K562 (cell line): Measurements from ENCODE around the gene ALG12. TPM values are rescaled to one million over a fixed set of nuclear protein-coding genes. Genes with fewer than 3 reads are reported as not detected.

Experiments used
- ATAC-seq: fragments of 200-7000 bp; cut with Tn5 transposase; 3 replicates; pipeline ENCODE4 v1.9.1; 2020; ENCODE audit warnings: moderate library complexity
- BruUV-seq: library from RNA; stranded (reverse); fragments of 400-500 nt; replicated peaks from 2 replicates; lab custom pipeline; 2021; lab: Mats Ljungman, UMichigan
- CTCF ChIA-PET: fragments of 300-600 bp; formaldehyde crosslinking; extraction: SDS; loops from one replicate; lab custom pipeline; 2021; ENCODE audit warnings: low intra/inter-chr PET ratio; lab: Yijun Ruan, JAX
- POLR2A ChIA-PET: fragments of 300-600, 350-650 bp; sonication (Branson Sonifier 250); formaldehyde crosslinking; extraction: SDS; loops from one replicate; lab custom pipeline; 2021; ENCODE audit warnings: antibody characterized with exemption, inconsistent platforms; lab: Yijun Ruan, JAX
- DNase-seq, 4 experiments: peaks; one replicate each; pipeline versions ENCODE4 v3.0.0 to v3.0.0-alpha.2; 2011 to 2018; ENCODE audit warnings: low spot score in 3 of 4, mixed read lengths in 3 of 4; ENCODE audit errors: extremely low read depth in 1 of 4
- FAIRE-seq: peaks from 2 replicates; lab custom pipeline; 2011; peaks lifted over from hg19 to GRCh38; lab: Jason Lieb, UNC
- H2AFZ ChIP-seq: 2 replicates; pipeline ENCODE4 v1.6.0; 2011; ENCODE audit warnings: low read depth, low read length, control low read depth, inconsistent platforms
- H3K27ac ChIP-seq: fragments of 200-600 bp; 3 replicates; pipeline ENCODE4 v1.8.0; 2011; ENCODE audit warnings: low read depth, mild to moderate bottlenecking, control low read depth, inconsistent platforms, low read length, moderate library complexity, mixed read lengths; ENCODE audit errors: extremely low read depth
- H3K27me3 ChIP-seq, 2 experiments: fragments of 300-600 bp in 1 of 2; 2 replicates in 1 of 2; 3 replicates in 1 of 2; pipeline versions ENCODE4 v1.6.0 to v1.8.0; 2011; ENCODE audit warnings: inconsistent platforms in 2 of 2, low read length in 2 of 2, mild to moderate bottlenecking in 1 of 2, mixed read lengths in 1 of 2, moderate library complexity in 1 of 2; ENCODE audit not compliant: control insufficient read depth in 2 of 2, insufficient read depth in 2 of 2
- H3K36me3 ChIP-seq: fragments of 300-600 bp; 3 replicates; pipeline ENCODE4 v1.8.0; 2011; ENCODE audit warnings: mild to moderate bottlenecking, low read length, inconsistent platforms; ENCODE audit not compliant: control insufficient read depth, insufficient read depth
- H3K4me1 ChIP-seq, 2 experiments: fragments of 200-600 bp in 1 of 2; replicated peaks in 1 of 2; 2 replicates in 1 of 2; 3 replicates in 1 of 2; pipeline versions ENCODE4 v1.5.1 to v1.8.0; 2011; ENCODE audit warnings: inconsistent platforms in 2 of 2, low read length in 2 of 2, mild to moderate bottlenecking in 1 of 2, mixed read lengths in 1 of 2, moderate library complexity in 1 of 2; ENCODE audit not compliant: control insufficient read depth in 2 of 2, insufficient read depth in 2 of 2
- H3K4me2 ChIP-seq: 2 replicates; pipeline ENCODE4 v1.6.1; 2011; ENCODE audit warnings: low read length, control low read depth, inconsistent platforms, mixed read lengths; ENCODE audit not compliant: insufficient read depth
- H3K4me3 ChIP-seq: fragments of 200-600 bp; sonication (generic), shearing (Covaris generic); 2 replicates; pipeline ENCODE4 v1.5.1; 2016; ENCODE audit warnings: control low read depth, inconsistent platforms
- H3K79me2 ChIP-seq: fragments of 200-600 bp; 3 replicates; pipeline ENCODE4 v1.8.0; 2011; ENCODE audit warnings: low read length, inconsistent platforms; ENCODE audit not compliant: control insufficient read depth, insufficient read depth
- H3K9ac ChIP-seq, 2 experiments: 2 replicates each; pipeline versions ENCODE4 v1.6.0 to v1.6.1; 2011; ENCODE audit warnings: low read depth in 2 of 2, low read length in 2 of 2, control low read depth in 1 of 2, inconsistent platforms in 1 of 2, mild to moderate bottlenecking in 1 of 2, mixed read lengths in 1 of 2; ENCODE audit not compliant: insufficient read depth in 1 of 2
- H3K9me1 ChIP-seq: one replicate; pipeline ENCODE4 v1.6.0; 2011; ENCODE audit warnings: inconsistent platforms, mild to moderate bottlenecking, low read length, moderate library complexity; ENCODE audit not compliant: control insufficient read depth, insufficient read depth
- H3K9me3 ChIP-seq: replicated peaks from 2 replicates; pipeline ENCODE4 v1.5.1; 2011; ENCODE audit warnings: low read depth, low read length, inconsistent platforms; ENCODE audit not compliant: control insufficient read depth, insufficient read depth
- H4K20me1 ChIP-seq: replicated peaks from 2 replicates; pipeline ENCODE4 v1.6.1; 2011; ENCODE audit warnings: low read length, inconsistent platforms, mixed read lengths; ENCODE audit not compliant: control insufficient read depth, insufficient read depth
- BRD4 ChIP-seq: fragments of 200-600 bp; sonication (generic); IDR thresholded peaks from 2 replicates; pipeline ENCODE4 v1.6.1; 2017; ENCODE audit warnings: inconsistent platforms
- JUND ChIP-seq, 2 experiments: IDR thresholded peaks; 2 replicates in 1 of 2; 3 replicates in 1 of 2; pipeline ENCODE4 v1.6.1; 2011; ENCODE audit warnings: borderline replicate concordance in 2 of 2, low read depth in 2 of 2, low read length in 2 of 2, improper control_type of control experiment in 1 of 2, missing biosample characterization in 1 of 2, missing genetic modification characterization in 1 of 2, missing genetic modification reagents in 1 of 2
- NFIC ChIP-seq: fragments of 450-650 bp; IDR thresholded peaks from 2 replicates; pipeline ENCODE4 v1.6.1; 2017; ENCODE audit warnings: mild to moderate bottlenecking, inconsistent platforms
- NFYB ChIP-seq: IDR thresholded peaks from 2 replicates; pipeline ENCODE4 v1.6.1; 2011; ENCODE audit warnings: mild to moderate bottlenecking, moderate library complexity; ENCODE audit not compliant: insufficient read length; ENCODE audit errors: extremely low read depth
- OTX1 ChIP-seq: fragments of 450-650 bp; formaldehyde crosslinking; IDR thresholded peaks from 2 replicates; pipeline ENCODE4 v1.4.0; 2022; ENCODE audit warnings: mild to moderate bottlenecking
- PRPF4 ChIP-seq: fragments of 200-400 bp; formaldehyde crosslinking; IDR thresholded peaks from one replicate; pipeline ENCODE4 v1.6.1; 2017; ENCODE audit warnings: low read length, low read depth, mild to moderate bottlenecking; ENCODE audit not compliant: insufficient read depth, poor library complexity, severe bottlenecking
- RBM25 ChIP-seq: fragments of 200-400 bp; formaldehyde crosslinking; IDR thresholded peaks from 2 replicates; pipeline ENCODE4 v1.6.1; 2018; ENCODE audit warnings: low read length, low read depth, moderate library complexity; ENCODE audit not compliant: severe bottlenecking
- SP1 ChIP-seq: sonication (generic); formaldehyde crosslinking; IDR thresholded peaks from 2 replicates; pipeline ENCODE4 v1.8.1; 2022; ENCODE audit warnings: mild to moderate bottlenecking, missing genetic modification reagents
- THRAP3 ChIP-seq: fragments of 450-650 bp; IDR thresholded peaks from 2 replicates; pipeline ENCODE4 v1.6.1; 2016; ENCODE audit warnings: mild to moderate bottlenecking, inconsistent platforms, borderline replicate concordance
- XRCC5 ChIP-seq: fragments of 200-400 bp; formaldehyde crosslinking; IDR thresholded peaks from 2 replicates; pipeline ENCODE4 v1.6.1; 2017; ENCODE audit warnings: low read depth, mild to moderate bottlenecking, low read length
- ZNF140 ChIP-seq: fragments of 250-450 bp; sonication (Bioruptor Pico); IDR thresholded peaks from 2 replicates; pipeline ENCODE4 v1.8.0; 2021; ENCODE audit warnings: moderate library complexity, mild to moderate bottlenecking, inconsistent platforms
- ZNF274 ChIP-seq: IDR thresholded peaks from 2 replicates; pipeline ENCODE4 v1.6.1; 2011; ENCODE audit warnings: low read depth, mild to moderate bottlenecking, low read length, moderate library complexity, borderline replicate concordance
- WGBS: fragments of 100-300 bp; shearing (Covaris generic); methylation state at CpG from one replicate; pipeline ENCODE4 v1.1.6; 2016; ENCODE audit warnings: low coverage, mixed read lengths; ENCODE audit not compliant: insufficient coverage; ENCODE audit errors: missing lambda C conversion rate; 5-methylcytosine and 5-hydroxymethylcytosine counted together
- in situ Hi-C: fragments of 300-500 bp; cut with MboI; formaldehyde crosslinking; loops from 4 replicates; pipeline ENCODE4 v1.15.0; 2018; ENCODE audit warnings: inconsistent platforms, mixed read lengths
- intact Hi-C: fragments of 100-400 bp; cut with micrococcal nuclease; formaldehyde crosslinking; loops from 2 replicates; pipeline ENCODE4 v1.14.2; 2022
- polyA plus RNA-seq, 8 experiments: library from polyadenylated mRNA; depleted of rRNA in 4 of 8; stranded (reverse) in 5 of 8; unstranded in 3 of 8; fragments of >200 nt; fragmentation: Nextera tagmentation in 2 of 8; fragmentation: Illumina TruSeq in 1 of 8; extraction: Ambion mirVana in 2 of 8; extraction: Trizol in 1 of 8; gene quantifications; 2 replicates each; pipeline versions ENCODE4 v1.2.1 to v1.2.3, GENCODE V29; 2011 to 2014; ENCODE audit warnings: inconsistent platforms in 1 of 8, missing spikeins in 1 of 8
- total RNA-seq, 7 experiments: library from RNA; depleted of rRNA in 6 of 7; stranded (reverse); fragments of >200 nt in 6 of 7; fragmentation: Illumina TruSeq in 2 of 7; extraction: Trizol in 2 of 7; gene quantifications; 2 replicates each; pipeline versions ENCODE4 v1.2.1 to v1.2.3, GENCODE V29; 2011 to 2021; ENCODE audit warnings: low replicate concordance in 1 of 7
- TF ChIP-seq, protein P1 (sequence below): fragments of 450-650 bp; IDR thresholded peaks from 2 replicates; pipeline ENCODE4 v1.6.1; 2018; ENCODE audit not compliant: partially characterized antibody

The ALG12 gene
- total and polyA plus RNA-seq, 9 of the 15 experiments (the other 6 are each of a cell fraction or from before 2014, with no cell fraction given) = 0.20 to 8.5 (median 3.4) TPM

DNA sequence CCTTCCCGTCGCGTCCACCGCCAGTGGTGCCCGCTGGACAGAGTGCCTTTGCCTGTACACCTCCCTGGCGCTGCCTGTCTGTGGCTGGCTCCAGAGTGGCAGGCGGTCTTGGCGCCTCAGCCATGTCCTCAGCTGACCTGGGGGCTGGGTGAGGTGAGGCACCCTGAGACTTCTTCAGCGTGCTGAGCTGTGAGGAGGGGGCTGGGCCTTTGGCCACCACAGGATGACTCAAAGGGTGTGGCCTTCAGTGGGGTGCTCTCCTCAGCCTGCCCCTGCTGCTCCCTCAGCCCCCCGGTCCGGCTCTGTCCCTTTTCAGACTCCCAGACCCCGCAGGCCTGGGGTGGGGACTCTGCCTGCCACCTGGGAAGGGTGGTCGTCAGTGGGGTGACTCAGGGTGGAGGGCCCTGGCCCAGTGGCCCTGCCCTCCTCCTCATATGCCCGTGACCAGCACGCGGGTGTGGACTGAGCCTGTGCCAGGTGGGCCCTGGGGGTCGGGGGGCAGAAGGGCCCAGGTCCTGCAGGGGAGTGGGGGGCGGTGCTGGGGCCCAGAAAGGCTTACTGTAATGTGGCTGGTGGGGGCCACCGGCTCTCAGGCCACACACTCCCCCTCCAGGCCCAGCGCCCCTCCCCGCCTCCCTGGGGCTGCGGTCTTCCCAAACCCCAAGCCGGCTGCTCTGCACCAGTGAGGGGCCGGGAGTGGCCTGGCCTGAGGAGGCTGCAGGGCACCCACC, 16.1 kb upstream of the ALG12 start (continued):
- TF ChIP-seq JUND (IDR thresholded peaks at IDR 0.05; ENCODE audit: borderline replicate concordance, low read depth, low read length) = peak; percentile 74; the same call in 1 of the 2 replicates
- peak; percentile 65; the same call in 1 of the 3 replicates for TF ChIP-seq JUND (tag; IDR thresholded peaks at IDR 0.05; ENCODE audit: borderline replicate concordance, low read depth, low read length)
- no peak for TF ChIP-seq ZNF140
- no peak for TF ChIP-seq THRAP3

DNA sequence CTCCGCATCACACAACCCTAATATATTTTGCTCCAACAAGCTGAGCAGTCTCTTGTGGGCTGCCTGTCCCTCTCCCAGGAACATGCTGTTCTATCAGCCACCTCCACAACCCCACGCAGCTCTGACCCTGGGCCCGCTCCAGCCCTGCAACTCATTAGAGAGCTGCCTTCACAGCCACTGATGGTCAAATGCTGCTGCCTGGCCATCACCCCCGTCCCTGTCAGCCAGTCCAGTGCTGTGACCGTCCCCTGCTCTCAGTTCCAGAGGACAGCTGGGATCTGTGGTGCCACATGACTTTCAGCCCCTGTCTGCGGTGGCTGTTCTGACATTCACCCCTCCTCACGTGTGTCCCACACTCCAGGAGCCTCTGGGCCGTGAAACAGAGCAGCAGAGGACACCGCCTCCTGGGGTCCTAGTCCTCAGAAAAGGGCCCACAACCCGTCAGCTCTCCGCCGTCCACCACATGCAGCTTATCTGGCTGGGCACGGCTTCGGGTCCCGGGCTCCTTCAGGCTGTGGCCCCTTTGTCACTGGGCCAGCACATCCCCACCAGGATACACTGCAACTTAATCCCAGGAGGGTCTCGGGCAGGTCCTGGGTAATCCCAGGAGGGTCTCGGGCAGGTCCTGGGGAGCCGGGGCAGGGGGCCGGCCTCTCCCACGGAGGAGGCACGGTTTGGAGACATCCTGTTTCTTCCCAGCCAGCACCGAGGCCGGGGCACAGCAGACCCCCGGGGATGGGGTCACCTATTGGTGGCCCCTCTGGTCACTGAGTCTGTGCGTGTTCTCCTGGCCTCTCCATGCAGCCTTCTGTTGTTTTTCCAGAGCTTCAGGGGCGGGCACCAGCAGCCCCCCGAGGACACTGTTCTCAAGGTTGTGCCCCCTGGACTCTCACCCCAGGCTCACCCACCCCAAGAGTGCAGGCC, 15.3 kb upstream of the ALG12 start:
- no peak overlapping the region for H3K27ac ChIP-seq
- H2AFZ ChIP-seq = no peak overlapping the region
- DNase-seq (peak in 1 of 4 experiments; percentile 29), ATAC-seq (no peak), FAIRE-seq (peak; percentile 57)
- no peaks in the 10 kb centered on the region for H3K9me3 ChIP-seq
- H3K9me1 ChIP-seq = no peaks in the 10 kb centered on the region
- H4K20me1 ChIP-seq = no peaks in the 10 kb centered on the region
- no peaks in the 10 kb centered on the region for H3K36me3 ChIP-seq
- in situ Hi-C loops (loop anchor here (5.0 kb wide), 2 partner anchors 59 to 99 kb away; no protein-coding TSS in a partner anchor), intact Hi-C loops (loop anchor here (5.0 kb wide), 1 partner anchor 39 kb away; no protein-coding TSS in a partner anchor)
- H3K4me1 ChIP-seq = peaks cover 20 to 76% of the 10 kb centered on the region in 2 experiments
- no peak overlapping the region for H3K4me2 ChIP-seq
- H3K27me3 ChIP-seq = no peaks in the 10 kb centered on the region
- 43% methylated on average over 13 of the region's 27 CpGs for WGBS
- POLR2A ChIA-PET = interaction anchor here (0.7 to 1.3 kb wide), 4 partner anchors 16 to 97 kb away, joined by 3 to 5 read pairs (median 4); partner anchors contain the start of gene ALG12
- H3K4me3 ChIP-seq = no peak overlapping the region
- H3K9ac ChIP-seq = peak overlapping the region in 1 of 2 experiments; percentile 90; a peak in 2 of 4 replicates
- H3K79me2 ChIP-seq = no peaks in the 10 kb centered on the region
- no TSS peak for BruUV-seq
- CTCF ChIA-PET = no interaction called here
- TF ChIP-seq RBM25 = no peak
- no peak for TF ChIP-seq BRD4
- TF ChIP-seq NFIC = no peak
- no peak for TF ChIP-seq ZNF274
- TF ChIP-seq SP1 (CRISPR knock-in tag) = no peak
- TF ChIP-seq JUND (IDR thresholded peaks at IDR 0.05; ENCODE audit: borderline replicate concordance, low read depth, low read length) = no peak
- TF ChIP-seq JUND (tag; IDR thresholded peaks at IDR 0.05; ENCODE audit: borderline replicate concordance, low read depth, low read length) = no peak
- no peak for TF ChIP-seq NFYB
- TF ChIP-seq XRCC5 = no peak
- TF ChIP-seq, protein P1, sequence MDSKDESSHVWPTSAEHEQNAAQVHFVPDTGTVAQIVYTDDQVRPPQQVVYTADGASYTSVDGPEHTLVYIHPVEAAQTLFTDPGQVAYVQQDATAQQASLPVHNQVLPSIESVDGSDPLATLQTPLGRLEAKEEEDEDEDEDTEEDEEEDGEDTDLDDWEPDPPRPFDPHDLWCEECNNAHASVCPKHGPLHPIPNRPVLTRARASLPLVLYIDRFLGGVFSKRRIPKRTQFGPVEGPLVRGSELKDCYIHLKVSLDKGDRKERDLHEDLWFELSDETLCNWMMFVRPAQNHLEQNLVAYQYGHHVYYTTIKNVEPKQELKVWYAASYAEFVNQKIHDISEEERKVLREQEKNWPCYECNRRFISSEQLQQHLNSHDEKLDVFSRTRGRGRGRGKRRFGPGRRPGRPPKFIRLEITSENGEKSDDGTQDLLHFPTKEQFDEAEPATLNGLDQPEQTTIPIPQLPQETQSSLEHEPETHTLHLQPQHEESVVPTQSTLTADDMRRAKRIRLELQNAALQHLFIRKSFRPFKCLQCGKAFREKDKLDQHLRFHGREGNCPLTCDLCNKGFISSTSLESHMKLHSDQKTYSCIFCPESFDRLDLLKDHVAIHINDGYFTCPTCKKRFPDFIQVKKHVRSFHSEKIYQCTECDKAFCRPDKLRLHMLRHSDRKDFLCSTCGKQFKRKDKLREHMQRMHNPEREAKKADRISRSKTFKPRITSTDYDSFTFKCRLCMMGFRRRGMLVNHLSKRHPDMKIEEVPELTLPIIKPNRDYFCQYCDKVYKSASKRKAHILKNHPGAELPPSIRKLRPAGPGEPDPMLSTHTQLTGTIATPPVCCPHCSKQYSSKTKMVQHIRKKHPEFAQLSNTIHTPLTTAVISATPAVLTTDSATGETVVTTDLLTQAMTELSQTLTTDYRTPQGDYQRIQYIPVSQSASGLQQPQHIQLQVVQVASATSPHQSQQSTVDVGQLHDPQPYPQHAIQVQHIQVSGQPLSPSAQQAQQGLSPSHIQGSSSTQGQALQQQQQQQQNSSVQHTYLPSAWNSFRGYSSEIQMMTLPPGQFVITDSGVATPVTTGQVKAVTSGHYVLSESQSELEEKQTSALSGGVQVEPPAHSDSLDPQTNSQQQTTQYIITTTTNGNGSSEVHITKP = peak; percentile 32
- no peak for TF ChIP-seq OTX1
- TF ChIP-seq PRPF4 = no peak
